ENCODE measurements around the gene ADAMTS7.

DNA sequence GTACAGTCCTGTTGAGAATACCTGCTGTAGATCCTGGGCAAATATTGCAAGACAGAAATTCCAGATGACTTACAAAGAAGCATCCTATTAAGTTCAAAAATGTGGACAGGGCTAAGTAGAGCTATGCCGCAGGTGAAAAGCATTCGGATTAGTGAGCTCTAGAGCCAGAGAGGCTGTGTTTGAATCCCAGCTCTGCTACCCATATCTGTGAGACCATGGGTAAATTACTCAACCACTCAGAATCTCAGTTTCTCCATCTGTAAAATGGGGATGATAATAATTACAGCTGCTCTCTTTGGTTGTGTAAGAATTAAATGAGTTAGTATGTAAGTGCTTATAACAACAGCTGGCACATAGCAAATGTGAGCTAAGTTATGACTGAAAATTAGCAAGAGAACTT, 3.9 kb downstream of the ADAMTS7 start:
- TF ChIP-seq, protein P1, sequence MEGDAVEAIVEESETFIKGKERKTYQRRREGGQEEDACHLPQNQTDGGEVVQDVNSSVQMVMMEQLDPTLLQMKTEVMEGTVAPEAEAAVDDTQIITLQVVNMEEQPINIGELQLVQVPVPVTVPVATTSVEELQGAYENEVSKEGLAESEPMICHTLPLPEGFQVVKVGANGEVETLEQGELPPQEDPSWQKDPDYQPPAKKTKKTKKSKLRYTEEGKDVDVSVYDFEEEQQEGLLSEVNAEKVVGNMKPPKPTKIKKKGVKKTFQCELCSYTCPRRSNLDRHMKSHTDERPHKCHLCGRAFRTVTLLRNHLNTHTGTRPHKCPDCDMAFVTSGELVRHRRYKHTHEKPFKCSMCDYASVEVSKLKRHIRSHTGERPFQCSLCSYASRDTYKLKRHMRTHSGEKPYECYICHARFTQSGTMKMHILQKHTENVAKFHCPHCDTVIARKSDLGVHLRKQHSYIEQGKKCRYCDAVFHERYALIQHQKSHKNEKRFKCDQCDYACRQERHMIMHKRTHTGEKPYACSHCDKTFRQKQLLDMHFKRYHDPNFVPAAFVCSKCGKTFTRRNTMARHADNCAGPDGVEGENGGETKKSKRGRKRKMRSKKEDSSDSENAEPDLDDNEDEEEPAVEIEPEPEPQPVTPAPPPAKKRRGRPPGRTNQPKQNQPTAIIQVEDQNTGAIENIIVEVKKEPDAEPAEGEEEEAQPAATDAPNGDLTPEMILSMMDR (IDR thresholded peaks at IDR 0.05 in 2 of 3, conservative IDR thresholded peaks at IDR 0.05 in 1 of 3; ENCODE audit: borderline replicate concordance in 1 of 3, insufficient read depth in 1 of 3, low read depth in 2 of 3, low read length in 2 of 3): no peak
- TF ChIP-seq ZNF274 (IDR thresholded peaks at IDR 0.05; ENCODE audit: low read depth, low read length): no peak
- TF ChIP-seq POLR2A (IDR thresholded peaks at IDR 0.05; ENCODE audit: borderline replicate concordance, extremely low read depth, insufficient read depth, insufficient read length): no peak
- TF ChIP-seq, protein P2, sequence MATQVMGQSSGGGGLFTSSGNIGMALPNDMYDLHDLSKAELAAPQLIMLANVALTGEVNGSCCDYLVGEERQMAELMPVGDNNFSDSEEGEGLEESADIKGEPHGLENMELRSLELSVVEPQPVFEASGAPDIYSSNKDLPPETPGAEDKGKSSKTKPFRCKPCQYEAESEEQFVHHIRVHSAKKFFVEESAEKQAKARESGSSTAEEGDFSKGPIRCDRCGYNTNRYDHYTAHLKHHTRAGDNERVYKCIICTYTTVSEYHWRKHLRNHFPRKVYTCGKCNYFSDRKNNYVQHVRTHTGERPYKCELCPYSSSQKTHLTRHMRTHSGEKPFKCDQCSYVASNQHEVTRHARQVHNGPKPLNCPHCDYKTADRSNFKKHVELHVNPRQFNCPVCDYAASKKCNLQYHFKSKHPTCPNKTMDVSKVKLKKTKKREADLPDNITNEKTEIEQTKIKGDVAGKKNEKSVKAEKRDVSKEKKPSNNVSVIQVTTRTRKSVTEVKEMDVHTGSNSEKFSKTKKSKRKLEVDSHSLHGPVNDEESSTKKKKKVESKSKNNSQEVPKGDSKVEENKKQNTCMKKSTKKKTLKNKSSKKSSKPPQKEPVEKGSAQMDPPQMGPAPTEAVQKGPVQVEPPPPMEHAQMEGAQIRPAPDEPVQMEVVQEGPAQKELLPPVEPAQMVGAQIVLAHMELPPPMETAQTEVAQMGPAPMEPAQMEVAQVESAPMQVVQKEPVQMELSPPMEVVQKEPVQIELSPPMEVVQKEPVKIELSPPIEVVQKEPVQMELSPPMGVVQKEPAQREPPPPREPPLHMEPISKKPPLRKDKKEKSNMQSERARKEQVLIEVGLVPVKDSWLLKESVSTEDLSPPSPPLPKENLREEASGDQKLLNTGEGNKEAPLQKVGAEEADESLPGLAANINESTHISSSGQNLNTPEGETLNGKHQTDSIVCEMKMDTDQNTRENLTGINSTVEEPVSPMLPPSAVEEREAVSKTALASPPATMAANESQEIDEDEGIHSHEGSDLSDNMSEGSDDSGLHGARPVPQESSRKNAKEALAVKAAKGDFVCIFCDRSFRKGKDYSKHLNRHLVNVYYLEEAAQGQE (IDR thresholded peaks at IDR 0.05; ENCODE audit: low read depth): no peak
- no peak for TF ChIP-seq EZH2 (IDR thresholded peaks at IDR 0.05)
- TF ChIP-seq CBX3 (IDR thresholded peaks at IDR 0.05; ENCODE audit: low read depth): no peak
- no peak for TF ChIP-seq POLR2AphosphoS5 (IDR thresholded peaks at IDR 0.05; ENCODE audit: low read depth, low read length)

Data from HCT116 (cell line).